Measurements from ENCODE around the gene SMCO2. TPM values are rescaled to one million over a fixed set of nuclear protein-coding genes. Genes with fewer than 3 reads are reported as not detected.
A peak's percentile ranks its signal among the peaks of the same experiment; 100 is the strongest.

Gene SMCO2
- total and polyA plus RNA-seq, 7 experiments from 2014 or later, result 0.99 TPM; not detected in 6

DNA sequence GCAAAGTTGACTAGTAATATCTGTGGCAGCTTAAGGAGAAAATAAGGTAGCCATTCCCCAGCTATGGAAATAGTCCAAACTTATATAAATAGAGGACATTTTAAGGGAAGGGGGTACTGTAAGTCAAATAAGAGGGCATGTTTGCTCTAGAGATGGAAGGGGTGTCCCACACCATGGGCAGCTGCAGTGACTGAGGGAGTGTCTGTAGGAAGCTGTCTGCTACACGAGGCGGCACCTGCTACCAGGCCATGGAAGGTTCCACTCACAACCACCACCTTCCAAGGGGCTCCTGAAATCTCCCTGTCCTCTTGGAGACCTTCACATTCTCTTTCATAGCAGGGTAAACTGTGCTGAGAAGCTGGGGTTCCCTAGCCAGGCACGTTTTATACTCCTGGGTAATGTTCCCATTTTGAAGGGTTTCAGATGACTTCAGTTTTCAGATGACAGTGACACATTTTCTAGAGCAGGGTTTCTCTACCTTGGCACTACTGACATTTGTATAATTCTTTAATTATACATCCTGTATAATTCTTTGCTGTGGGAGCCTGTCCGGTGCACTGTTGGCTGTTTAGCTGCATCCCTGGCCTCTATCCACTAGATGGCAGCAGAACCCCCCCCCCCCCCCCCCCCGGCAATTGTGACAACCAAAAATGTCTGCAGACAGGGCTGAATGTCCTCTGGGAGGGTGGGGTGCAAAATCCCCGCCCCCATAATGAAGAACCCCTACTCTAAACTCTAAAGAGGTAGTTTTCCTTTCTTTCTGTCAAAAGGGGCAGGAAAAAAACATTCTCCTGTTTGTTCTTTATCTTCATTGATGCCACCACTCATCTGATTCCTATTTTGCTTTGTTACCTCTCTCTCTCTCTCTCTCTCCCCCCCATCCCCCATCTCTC, 11.6 kb upstream of the SMCO2 start:
- ChIA-PET CTCF (interaction anchor here (0.6 to 3.1 kb wide), 8 partner anchors 9 to 1253 kb away, joined by 3 to 19 read pairs (median 6); no protein-coding TSS in a partner anchor), POLR2A (no interaction called here)
- H3K27ac Mint-ChIP-seq, result peak overlapping the region in 3 of 9 donors; percentile 32 to 81 (median 33)

DNA sequence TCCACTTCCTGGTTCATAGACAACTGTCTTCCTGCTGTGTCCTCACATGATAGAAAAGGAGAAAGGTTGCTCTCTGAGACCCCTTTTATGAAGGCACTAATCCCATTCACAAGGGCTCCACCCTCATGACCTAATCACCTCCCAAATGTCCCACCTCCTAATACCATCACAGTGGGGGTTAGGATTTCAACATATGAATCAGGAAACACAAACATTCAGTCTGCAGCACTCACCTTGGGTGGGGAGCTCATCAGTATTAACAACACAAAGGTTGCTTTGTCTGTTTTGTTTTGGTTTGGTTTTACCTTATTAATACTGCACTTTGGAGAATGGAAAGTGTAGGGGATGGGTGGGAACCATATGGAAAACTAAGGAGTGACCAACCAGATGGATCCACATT, 10.5 kb upstream of the SMCO2 start:
- H3K27me3 Mint-ChIP-seq, result peaks cover 0 to 18% (median 12%) of the 10 kb centered on the region in 5 donors
- no peaks in the 10 kb centered on the region for H3K4me1 ChIP-seq (ENCODE audit: control insufficient read depth in 2 of 2, insufficient read depth in 2 of 2, low read length in 2 of 2)
- peak overlapping the region in 1 of 10 donors; percentile 2 for H3K4me3 Mint-ChIP-seq
- H3K4me3 ChIP-seq (ENCODE audit: low read length), result no peak overlapping the region
- H3K9me3 Mint-ChIP-seq, result peaks cover 0 to 19% (median 0%) of the 10 kb centered on the region in 11 donors
- CTCF ChIA-PET, result interaction anchor here (2.1 to 3.1 kb wide), 2 partner anchors 10 to 130 kb away, joined by 5 to 13 read pairs; no protein-coding TSS in a partner anchor
- POLR2A ChIA-PET, result no interaction called here
- no peaks in the 10 kb centered on the region for H3K36me3 ChIP-seq (ENCODE audit: control insufficient read depth in 2 of 3, insufficient read depth in 3 of 3, low read length in 3 of 3)
- H3K9me3 ChIP-seq (ENCODE audit: control insufficient read depth in 2 of 3, low read length in 3 of 3), result no peaks in the 10 kb centered on the region
- H3K36me3 Mint-ChIP-seq, result peaks cover 0 to 53% (median 0%) of the 10 kb centered on the region in 5 donors
- peak overlapping the region in 2 of 9 donors; percentile 28 to 81 for H3K27ac Mint-ChIP-seq
- H3K4me1 Mint-ChIP-seq, result peaks cover 7 to 45% (median 10%) of the 10 kb centered on the region in 7 donors
- ATAC-seq (no peak), DNase-seq (no peak)
- no peaks in the 10 kb centered on the region for H3K27me3 ChIP-seq (ENCODE audit: control insufficient read depth in 2 of 2, insufficient read depth in 2 of 2, low read length in 2 of 2)
- no peak overlapping the region for H3K27ac ChIP-seq (ENCODE audit: low read depth, low read length)
- intact Hi-C loops (cut with micrococcal nuclease), result loop anchor here in 1 of 2 donors (10.0 kb wide), 1 partner anchor 59 kb away; no protein-coding TSS in a partner anchor

More for the DNA sequence above, 11.6 kb upstream of the SMCO2 start:
- H3K4me3 ChIP-seq (ENCODE audit: low read length), result no peak overlapping the region
- Mint-ChIP-seq H3K36me3 (peaks cover 0 to 52% (median 0%) of the 10 kb centered on the region in 5 donors), H3K27me3 (peaks cover 0 to 18% (median 13%) of the 10 kb centered on the region in 5 donors), H3K4me3 (peak overlapping the region in 1 of 10 donors; percentile 29), H3K9me3 (peaks cover 0 to 19% (median 0%) of the 10 kb centered on the region in 11 donors), H3K4me1 (peaks cover 7 to 47% (median 10%) of the 10 kb centered on the region in 7 donors)
- H3K27me3 ChIP-seq (ENCODE audit: control insufficient read depth in 2 of 2, insufficient read depth in 2 of 2, low read length in 2 of 2), result no peaks in the 10 kb centered on the region
- no peaks in the 10 kb centered on the region for H3K4me1 ChIP-seq (ENCODE audit: control insufficient read depth in 2 of 2, insufficient read depth in 2 of 2, low read length in 2 of 2)
- intact Hi-C loops (cut with micrococcal nuclease), result loop anchor here (1.0 to 10.0 kb wide), 6 partner anchors 60 to 268 kb away; partner anchors contain the start of gene PPFIBP1 (in 2 of the 2)
- no peak overlapping the region for H3K27ac ChIP-seq (ENCODE audit: low read depth, low read length)
- DNase-seq, result peak in 6 of 9 donors; percentile 2 to 28 (median 18)
- no peaks in the 10 kb centered on the region for H3K9me3 ChIP-seq (ENCODE audit: control insufficient read depth in 2 of 3, low read length in 3 of 3)
- no peaks in the 10 kb centered on the region for H3K36me3 ChIP-seq (ENCODE audit: control insufficient read depth in 2 of 3, insufficient read depth in 3 of 3, low read length in 3 of 3)
- ATAC-seq, result peak; percentile 74

DNA sequence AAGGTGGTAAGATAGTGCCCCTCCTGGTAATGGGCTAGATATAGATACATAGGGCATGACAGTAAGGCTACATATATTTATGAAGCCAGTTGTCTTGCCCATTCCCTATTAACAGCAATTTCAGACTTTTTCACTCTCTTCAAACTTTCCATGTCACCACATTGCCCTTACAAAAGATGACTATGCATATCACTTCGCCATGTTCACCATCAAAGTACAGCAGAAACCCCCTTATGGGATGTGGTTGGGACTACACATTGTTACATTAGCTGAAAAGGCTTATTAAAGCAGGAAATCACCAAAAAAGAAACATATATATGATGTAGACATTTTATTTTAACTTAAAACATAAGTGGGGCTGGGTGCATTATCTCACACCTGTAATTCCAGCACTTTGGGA, 9.8 kb upstream of the SMCO2 start:
- no peaks in the 10 kb centered on the region for H3K27me3 ChIP-seq (ENCODE audit: control insufficient read depth in 2 of 2, insufficient read depth in 2 of 2, low read length in 2 of 2)
- Mint-ChIP-seq H3K4me1 (peaks cover 7 to 38% (median 9%) of the 10 kb centered on the region in 7 donors), H3K27ac (no peak overlapping the region), H3K9me3 (peaks cover 0 to 13% (median 0%) of the 10 kb centered on the region in 11 donors), H3K27me3 (peaks cover 0 to 15% (median 8%) of the 10 kb centered on the region in 5 donors), H3K4me3 (no peak overlapping the region), H3K36me3 (peaks cover 0 to 46% (median 0%) of the 10 kb centered on the region in 5 donors)
- ChIA-PET CTCF (interaction anchor here (0.7 to 2.1 kb wide), 3 partner anchors 9 to 1820 kb away, joined by 3 to 5 read pairs (median 3); no protein-coding TSS in a partner anchor), POLR2A (no interaction called here)
- DNase-seq, result no peak
- no peak overlapping the region for H3K27ac ChIP-seq (ENCODE audit: low read depth, low read length)
- H3K4me1 ChIP-seq (ENCODE audit: control insufficient read depth in 2 of 2, insufficient read depth in 2 of 2, low read length in 2 of 2), result no peaks in the 10 kb centered on the region
- intact Hi-C loops (cut with micrococcal nuclease), result loop anchor here in 1 of 2 donors (10.0 kb wide), 1 partner anchor 58 kb away; no protein-coding TSS in a partner anchor
- ATAC-seq, result no peak
- no peak overlapping the region for H3K4me3 ChIP-seq (ENCODE audit: low read length)
- H3K9me3 ChIP-seq (ENCODE audit: control insufficient read depth in 2 of 3, low read length in 3 of 3), result no peaks in the 10 kb centered on the region
- no peaks in the 10 kb centered on the region for H3K36me3 ChIP-seq (ENCODE audit: control insufficient read depth in 2 of 3, insufficient read depth in 3 of 3, low read length in 3 of 3)

GRCh38 chr12:27437839-27438238, 8.7 kb upstream of the SMCO2 start:
- peaks cover 7 to 30% (median 9%) of the 10 kb centered on the region in 7 donors for H3K4me1 Mint-ChIP-seq
- Histone ChIP-seq H3K27me3 (ENCODE audit: control insufficient read depth in 2 of 2, insufficient read depth in 2 of 2, low read length in 2 of 2) (no peaks in the 10 kb centered on the region), H3K4me3 (ENCODE audit: low read length) (no peak overlapping the region), H3K4me1 (ENCODE audit: control insufficient read depth in 2 of 2, insufficient read depth in 2 of 2, low read length in 2 of 2) (no peaks in the 10 kb centered on the region), H3K36me3 (ENCODE audit: control insufficient read depth in 2 of 3, insufficient read depth in 3 of 3, low read length in 3 of 3) (no peaks in the 10 kb centered on the region), H3K27ac (ENCODE audit: low read depth, low read length) (no peak overlapping the region), H3K9me3 (ENCODE audit: control insufficient read depth in 2 of 3, low read length in 3 of 3) (no peaks in the 10 kb centered on the region)
- H3K27me3 Mint-ChIP-seq, result peaks cover 0 to 15% (median 8%) of the 10 kb centered on the region in 5 donors
- ChIA-PET POLR2A (no interaction called here), CTCF (interaction anchor here (1.1 to 2.1 kb wide), 2 partner anchors 129 to 265 kb away, joined by 3 to 5 read pairs; no protein-coding TSS in a partner anchor)
- intact Hi-C loops (cut with micrococcal nuclease), result loop anchor here in 1 of 2 donors (10.0 kb wide), 1 partner anchor 57 kb away; no protein-coding TSS in a partner anchor
- H3K9me3 Mint-ChIP-seq, result peaks cover 0 to 13% (median 0%) of the 10 kb centered on the region in 11 donors
- H3K36me3 Mint-ChIP-seq, result peaks cover 0 to 44% (median 0%) of the 10 kb centered on the region in 5 donors
- no peak for DNase-seq
- H3K27ac Mint-ChIP-seq, result no peak overlapping the region
- no peak for ATAC-seq
- H3K4me3 Mint-ChIP-seq, result no peak overlapping the region

- Histone ChIP-seq H3K36me3 (ENCODE audit: control insufficient read depth in 2 of 3, insufficient read depth in 3 of 3, low read length in 3 of 3) (no peaks in the 10 kb centered on the region), H3K27ac (ENCODE audit: low read depth, low read length) (no peak overlapping the region), H3K9me3 (ENCODE audit: control insufficient read depth in 2 of 3, low read length in 3 of 3) (peaks cover 0 to 4% (median 4%) of the 10 kb centered on the region in 3 experiments), H3K4me1 (ENCODE audit: control insufficient read depth in 2 of 2, insufficient read depth in 2 of 2, low read length in 2 of 2) (no peaks in the 10 kb centered on the region), H3K27me3 (ENCODE audit: control insufficient read depth in 2 of 2, insufficient read depth in 2 of 2, low read length in 2 of 2) (no peaks in the 10 kb centered on the region), H3K4me3 (ENCODE audit: low read length) (no peak overlapping the region)
- CTCF ChIA-PET, result no interaction called here
- H3K36me3 Mint-ChIP-seq, result peaks cover 0 to 47% (median 6%) of the 10 kb centered on the region in 5 donors
- no peaks in the 10 kb centered on the region for H3K4me1 Mint-ChIP-seq
- DNase-seq (no peak), ATAC-seq (no peak)
- H3K4me3 Mint-ChIP-seq, result no peak overlapping the region
- intact Hi-C loops (cut with micrococcal nuclease), result no loop called here
- POLR2A ChIA-PET, result no interaction called here
- no peak overlapping the region for H3K27ac Mint-ChIP-seq
- peaks cover 0 to 9% (median 5%) of the 10 kb centered on the region in 5 donors for H3K27me3 Mint-ChIP-seq
- H3K9me3 Mint-ChIP-seq, result peaks cover 0 to 24% (median 11%) of the 10 kb centered on the region in 11 donors
Observed at GRCh38 chr12:27447761-27448160, 1.2 kb downstream of the SMCO2 start.

GRCh38 chr12:27449026-27449425, 2.5 kb downstream of the SMCO2 start:
- CTCF ChIA-PET, result no interaction called here
- Mint-ChIP-seq H3K36me3 (peaks cover 0 to 40% (median 6%) of the 10 kb centered on the region in 5 donors), H3K9me3 (peaks cover 0 to 24% (median 11%) of the 10 kb centered on the region in 11 donors), H3K4me3 (no peak overlapping the region), H3K27ac (no peak overlapping the region), H3K4me1 (no peaks in the 10 kb centered on the region), H3K27me3 (peaks cover 0 to 9% (median 5%) of the 10 kb centered on the region in 5 donors)
- no peak overlapping the region for H3K4me3 ChIP-seq (ENCODE audit: low read length)
- ATAC-seq, result no peak
- no peaks in the 10 kb centered on the region for H3K36me3 ChIP-seq (ENCODE audit: control insufficient read depth in 2 of 3, insufficient read depth in 3 of 3, low read length in 3 of 3)
- no peak for DNase-seq
- H3K4me1 ChIP-seq (ENCODE audit: control insufficient read depth in 2 of 2, insufficient read depth in 2 of 2, low read length in 2 of 2), result no peaks in the 10 kb centered on the region
- peaks cover 0 to 4% (median 4%) of the 10 kb centered on the region in 3 experiments for H3K9me3 ChIP-seq (ENCODE audit: control insufficient read depth in 2 of 3, low read length in 3 of 3)
- intact Hi-C loops (cut with micrococcal nuclease), result no loop called here
- H3K27me3 ChIP-seq (ENCODE audit: control insufficient read depth in 2 of 2, insufficient read depth in 2 of 2, low read length in 2 of 2), result no peaks in the 10 kb centered on the region
- H3K27ac ChIP-seq (ENCODE audit: low read depth, low read length), result no peak overlapping the region
- POLR2A ChIA-PET, result no interaction called here
